Measurements from ENCODE around the gene LTBP3.

- TF ChIP-seq POLR2A (IDR thresholded peaks at IDR 0.05) (no peak), CTCF (IDR thresholded peaks at IDR 0.05) (no peak)
These were observed 20.9 kb downstream of the LTBP3 start for GRCh38 chr11:65537296-65537597.

Measured in heart left ventricle (tissue), 13 donors.